Measurements from ENCODE around the gene SLC7A1. TPM values are rescaled to one million over a fixed set of nuclear protein-coding genes. Genes with fewer than 3 reads are reported as not detected.

SLC7A1 gene
- total and polyA plus RNA-seq, 4 donors: 6.6 to 53.8 (median 10.5) TPM

GRCh38 chr13:29570051-29570654 is 25.3 kb downstream of the SLC7A1 start:
- no peak overlapping the region for H3K4me3 ChIP-seq
- WGBS, 2 donors: 94 to 97% methylated on average over 15 of the region's 15 CpGs
- no peaks in the 10 kb centered on the region for H3K27me3 ChIP-seq (ENCODE audit: control insufficient read depth in 3 of 3, insufficient read depth in 3 of 3, low read length in 2 of 3)
- H3K36me3 ChIP-seq (ENCODE audit: control insufficient read depth in 4 of 4, insufficient read depth in 4 of 4, low read length in 4 of 4): no peaks in the 10 kb centered on the region
- DNase-seq: no peak
- H3K27ac ChIP-seq (ENCODE audit: low read depth in 1 of 2, low read length in 1 of 2): no peak overlapping the region
- ATAC-seq (ENCODE audit: insufficient read depth, low FRiP score): no peak
- H3K4me1 ChIP-seq (ENCODE audit: control insufficient read depth in 5 of 5, insufficient read depth in 5 of 5, low read length in 5 of 5): peaks cover 0 to 10% (median 0%) of the 10 kb centered on the region in 5 donors
- H3K9ac ChIP-seq (ENCODE audit: insufficient read depth in 1 of 2, low read length in 2 of 2): no peak overlapping the region
- TF ChIP-seq, protein P1, sequence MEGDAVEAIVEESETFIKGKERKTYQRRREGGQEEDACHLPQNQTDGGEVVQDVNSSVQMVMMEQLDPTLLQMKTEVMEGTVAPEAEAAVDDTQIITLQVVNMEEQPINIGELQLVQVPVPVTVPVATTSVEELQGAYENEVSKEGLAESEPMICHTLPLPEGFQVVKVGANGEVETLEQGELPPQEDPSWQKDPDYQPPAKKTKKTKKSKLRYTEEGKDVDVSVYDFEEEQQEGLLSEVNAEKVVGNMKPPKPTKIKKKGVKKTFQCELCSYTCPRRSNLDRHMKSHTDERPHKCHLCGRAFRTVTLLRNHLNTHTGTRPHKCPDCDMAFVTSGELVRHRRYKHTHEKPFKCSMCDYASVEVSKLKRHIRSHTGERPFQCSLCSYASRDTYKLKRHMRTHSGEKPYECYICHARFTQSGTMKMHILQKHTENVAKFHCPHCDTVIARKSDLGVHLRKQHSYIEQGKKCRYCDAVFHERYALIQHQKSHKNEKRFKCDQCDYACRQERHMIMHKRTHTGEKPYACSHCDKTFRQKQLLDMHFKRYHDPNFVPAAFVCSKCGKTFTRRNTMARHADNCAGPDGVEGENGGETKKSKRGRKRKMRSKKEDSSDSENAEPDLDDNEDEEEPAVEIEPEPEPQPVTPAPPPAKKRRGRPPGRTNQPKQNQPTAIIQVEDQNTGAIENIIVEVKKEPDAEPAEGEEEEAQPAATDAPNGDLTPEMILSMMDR (IDR thresholded peaks at IDR 0.05; ENCODE audit: control extremely low read depth, extremely low read depth): no peak
- H3K9me3 ChIP-seq (ENCODE audit: control insufficient read depth in 4 of 4, insufficient read depth in 3 of 4, low read length in 3 of 4): no peaks in the 10 kb centered on the region

GRCh38 chr13:29569253-29570050 is 26.0 kb downstream of the SLC7A1 start:
- H3K36me3 ChIP-seq (ENCODE audit: control insufficient read depth in 4 of 4, insufficient read depth in 4 of 4, low read length in 4 of 4): no peaks in the 10 kb centered on the region

DNA sequence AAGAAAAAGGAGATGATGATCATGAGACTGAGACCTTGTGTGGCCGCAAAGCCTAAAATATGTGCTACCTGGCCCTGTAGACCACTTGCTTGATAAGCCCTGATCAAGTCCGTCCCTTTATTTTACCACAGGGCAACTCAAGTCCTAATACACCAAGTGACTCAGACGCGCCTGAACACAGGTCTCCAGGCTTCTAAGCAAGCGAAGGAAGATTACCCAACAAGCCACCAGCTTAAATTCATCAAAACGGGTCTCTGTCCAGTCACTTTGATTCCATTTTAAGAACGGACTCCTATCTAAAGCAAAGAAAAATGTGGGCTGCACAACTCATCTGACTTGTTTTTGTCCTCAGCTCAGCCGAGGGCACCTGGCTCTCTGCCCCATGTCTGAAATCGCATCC is 26.8 kb downstream of the SLC7A1 start:
- Histone ChIP-seq H3K36me3 (ENCODE audit: control insufficient read depth in 4 of 4, insufficient read depth in 4 of 4, low read length in 4 of 4) (no peaks in the 10 kb centered on the region), H3K9me3 (ENCODE audit: control insufficient read depth in 4 of 4, insufficient read depth in 3 of 4, low read length in 3 of 4) (no peaks in the 10 kb centered on the region), H3K9ac (ENCODE audit: insufficient read depth in 1 of 2, low read length in 2 of 2) (no peak overlapping the region), H3K27ac (ENCODE audit: low read depth in 1 of 2, low read length in 1 of 2) (no peak overlapping the region), H3K4me3 (no peak overlapping the region), H3K27me3 (ENCODE audit: control insufficient read depth in 3 of 3, insufficient read depth in 3 of 3, low read length in 2 of 3) (no peaks in the 10 kb centered on the region), H3K4me1 (ENCODE audit: control insufficient read depth in 5 of 5, insufficient read depth in 5 of 5, low read length in 5 of 5) (peaks cover 0 to 10% (median 0%) of the 10 kb centered on the region in 5 donors)
- TF ChIP-seq, protein P1 (IDR thresholded peaks at IDR 0.05; ENCODE audit: control extremely low read depth, extremely low read depth): no peak
- ATAC-seq (ENCODE audit: insufficient read depth, low FRiP score): no peak
- DNase-seq: no peak
- WGBS, 2 donors: 84 to 87% methylated on average over 9 of the region's 9 CpGs

More at GRCh38 chr13:29569253-29570050, 26.0 kb downstream of the SLC7A1 start:
- Histone ChIP-seq H3K4me3 (no peak overlapping the region), H3K4me1 (ENCODE audit: control insufficient read depth in 5 of 5, insufficient read depth in 5 of 5, low read length in 5 of 5) (peaks cover 0 to 10% (median 0%) of the 10 kb centered on the region in 5 donors), H3K9ac (ENCODE audit: insufficient read depth in 1 of 2, low read length in 2 of 2) (no peak overlapping the region), H3K27me3 (ENCODE audit: control insufficient read depth in 3 of 3, insufficient read depth in 3 of 3, low read length in 2 of 3) (no peaks in the 10 kb centered on the region), H3K27ac (ENCODE audit: low read depth in 1 of 2, low read length in 1 of 2) (no peak overlapping the region), H3K9me3 (ENCODE audit: control insufficient read depth in 4 of 4, insufficient read depth in 3 of 4, low read length in 3 of 4) (no peaks in the 10 kb centered on the region)
- TF ChIP-seq, protein P1 (IDR thresholded peaks at IDR 0.05; ENCODE audit: control extremely low read depth, extremely low read depth): no peak
- DNase-seq (no peak), ATAC-seq (ENCODE audit: insufficient read depth, low FRiP score) (no peak)
- 72 to 80% methylated on average over 8 of the region's 8 CpGs for WGBS, 2 donors

Data from lung (tissue), 12 donors.